Activated T-helper 9 cell treated with anti-CD3 and anti-CD28 coated beads, Interleukin-2, amount 50 U/mL, for 16 hours (primary cell): Measurements from ENCODE around the gene CCT2.
"Not testable (repeated sequence)": the region's sequence is repeated elsewhere in the genome, so short reads cannot be mapped to it uniquely, and the experiment has no call there.

ENCODE experiments used
- DNase-seq: peaks from one replicate; pipeline ENCODE4 v3.0.0-alpha.2; 2020; ENCODE audit warnings: low read depth

Gene CCT2

DNA sequence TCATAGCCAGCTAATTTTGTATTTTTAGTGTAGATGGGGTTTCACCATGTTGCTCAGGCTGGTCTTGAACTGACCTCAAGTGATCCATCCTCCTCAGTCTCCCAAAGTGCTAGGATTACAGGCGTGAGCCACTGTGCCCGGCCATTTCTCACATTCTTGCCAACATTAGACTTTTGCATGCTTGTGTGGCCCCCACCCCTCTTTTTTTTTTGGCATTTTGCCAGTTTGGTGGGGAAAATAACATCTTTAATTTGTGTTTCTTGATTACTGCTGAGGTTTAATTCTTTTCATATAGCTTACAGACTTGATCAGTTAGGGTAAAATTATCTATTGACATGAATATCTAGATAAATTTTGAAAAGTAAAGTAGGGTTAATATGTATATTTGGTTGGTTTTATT lies 3.8 kb downstream of the CCT2 start:
- DNase-seq = no peak

GRCh38 chr12:69595689-69596088 lies 10.4 kb downstream of the CCT2 start:
- DNase-seq = no peak

DNA sequence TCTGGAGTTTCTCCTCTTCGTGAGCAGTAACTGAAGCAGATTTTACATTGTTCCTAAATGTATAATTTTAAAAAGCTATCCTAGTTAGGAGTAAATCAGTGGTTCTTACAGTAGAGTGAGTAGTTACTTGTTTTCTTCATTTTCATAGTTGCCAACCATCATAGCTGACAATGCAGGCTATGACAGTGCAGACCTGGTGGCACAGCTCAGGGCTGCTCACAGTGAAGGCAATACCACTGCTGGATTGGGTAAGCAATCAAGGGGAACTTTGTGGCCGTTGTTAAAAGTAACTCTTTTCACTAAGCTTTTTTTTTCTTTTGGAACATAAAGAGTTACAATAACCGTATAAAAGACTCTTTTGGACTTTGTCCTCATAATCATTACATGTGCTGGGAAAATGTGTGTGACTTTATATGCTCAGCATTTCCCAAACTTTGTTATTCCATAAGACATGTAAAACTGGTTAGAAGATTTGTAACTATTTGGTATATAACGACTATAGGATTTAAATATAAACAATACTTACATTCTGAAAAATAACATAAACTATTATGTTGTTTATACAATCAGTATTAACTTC lies 13.0 kb downstream of the CCT2 start:
- DNase-seq = no peak

GRCh38 chr12:69600804-69601203 lies 15.5 kb downstream of the CCT2 start:
- DNase-seq = no peak

DNA sequence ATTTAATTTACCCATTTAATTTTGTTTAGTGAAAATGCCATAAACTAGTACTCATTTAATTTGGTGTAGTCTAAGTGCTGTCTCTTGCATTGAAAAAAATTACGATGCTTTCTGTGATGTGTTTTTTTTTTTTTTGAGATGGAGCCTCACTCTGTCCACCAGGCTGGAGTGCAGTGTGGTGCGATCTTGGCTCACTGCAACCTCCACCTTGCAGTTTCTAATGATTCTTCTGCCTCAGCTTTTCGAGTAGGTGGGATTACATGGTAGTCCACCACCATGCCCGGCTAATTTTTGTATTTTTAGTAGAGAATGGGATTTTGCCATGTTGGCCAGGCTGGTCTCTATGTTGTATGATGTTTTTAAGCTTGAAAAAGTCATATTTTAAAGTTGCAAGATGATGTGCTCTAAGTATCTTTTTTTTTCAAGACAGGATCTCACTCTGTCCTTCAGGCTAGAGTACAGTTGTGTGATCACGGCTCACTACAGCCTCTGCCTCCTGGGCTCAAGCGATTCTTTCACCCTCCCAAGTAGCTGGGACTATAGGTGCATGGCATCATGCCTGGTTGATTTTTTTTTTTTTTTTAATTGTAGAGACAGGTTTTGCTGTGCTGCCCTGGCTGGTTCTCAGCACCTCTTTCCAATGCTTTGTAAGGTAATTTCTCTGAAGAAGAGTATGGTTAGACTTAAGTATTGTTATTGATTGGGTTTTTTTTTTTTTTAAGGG lies 16.9 kb downstream of the CCT2 start:
- DNase-seq = no peak

DNA sequence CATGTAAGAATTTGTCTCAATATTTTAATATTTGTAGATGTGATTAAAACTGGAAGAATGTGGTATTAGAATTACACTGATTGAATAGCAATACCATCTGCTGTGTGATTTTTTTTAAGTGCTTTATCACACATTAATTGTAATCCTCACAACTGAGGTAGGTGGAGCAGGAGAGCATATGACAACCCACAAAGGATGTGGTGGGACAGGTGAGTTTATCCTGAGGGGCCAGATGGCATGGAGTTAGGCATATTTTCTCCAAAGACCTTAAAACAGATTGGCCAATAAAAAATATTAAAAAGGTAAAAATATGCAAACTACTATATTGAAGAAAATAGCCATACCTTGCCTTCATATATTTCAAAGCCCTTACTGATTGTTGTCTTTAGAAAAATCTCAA lies 17.7 kb downstream of the CCT2 start:
- DNase-seq = no peak

GRCh38 chr12:69603556-69603955 lies 18.3 kb downstream of the CCT2 start:
- DNase-seq = not testable (repeated sequence)

GRCh38 chr12:69604275-69604674 lies 19.0 kb downstream of the CCT2 start:
- DNase-seq = not testable (repeated sequence)

- DNase-seq = no peak
Measured at GRCh38 chr12:69608114-69608513, 22.9 kb downstream of the CCT2 start.

GRCh38 chr12:69610126-69610525 lies 24.9 kb downstream of the CCT2 start:
- DNase-seq = no peak

DNA sequence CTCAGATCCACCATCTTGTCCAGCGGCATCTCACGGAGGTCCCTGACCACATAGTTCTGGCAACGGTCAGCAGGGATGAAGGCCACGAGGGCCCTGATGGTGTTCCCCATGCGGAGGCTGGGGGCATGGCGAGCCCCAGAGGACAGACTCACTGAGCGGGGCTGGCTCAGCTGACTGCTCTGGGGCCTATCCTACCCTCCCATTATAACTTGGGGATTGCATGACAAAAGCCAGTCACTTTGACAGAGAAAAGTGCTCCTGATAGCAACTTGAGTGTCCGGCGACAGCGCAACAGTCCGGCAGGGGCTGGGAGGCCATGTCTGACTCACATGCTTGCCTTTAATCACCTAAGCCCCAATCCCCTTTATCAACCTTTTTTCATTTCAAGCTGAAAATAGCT lies 25.5 kb downstream of the CCT2 start, which contains the start of gene LRRC10:
Gene LRRC10 (minus strand): TSS at position 179 of the 400 bp plus-strand sequence. CDS start 69 bp downstream, at position 110.
- DNase-seq = no peak

GRCh38 chr12:69613351-69613750 lies 28.1 kb downstream of the CCT2 start:
- no peak for DNase-seq

GRCh38 chr12:69616025-69616424 lies 30.8 kb downstream of the CCT2 start:
- DNase-seq = no peak

GRCh38 chr12:69619050-69619449 lies 33.8 kb downstream of the CCT2 start:
- DNase-seq = no peak

DNA sequence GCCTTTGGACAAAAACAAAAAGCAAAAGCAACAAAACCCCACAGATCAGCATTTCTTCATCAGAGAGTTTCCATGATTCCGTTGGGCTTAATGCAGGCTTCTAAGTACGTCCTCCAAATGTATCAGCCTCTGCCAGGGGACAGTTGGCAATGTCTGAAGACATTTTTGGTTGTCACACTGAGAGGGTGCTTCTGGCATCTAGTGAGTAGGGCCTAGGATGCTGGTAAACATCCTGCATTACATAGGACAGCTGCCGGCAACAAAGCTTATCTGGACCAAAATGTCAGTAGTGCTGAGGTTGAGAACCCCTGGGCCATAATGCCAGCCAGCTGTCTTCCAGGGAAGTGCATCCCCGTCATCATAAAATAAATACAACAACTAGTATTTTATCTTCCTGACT lies 34.8 kb downstream of the CCT2 start:
- no peak for DNase-seq

DNA sequence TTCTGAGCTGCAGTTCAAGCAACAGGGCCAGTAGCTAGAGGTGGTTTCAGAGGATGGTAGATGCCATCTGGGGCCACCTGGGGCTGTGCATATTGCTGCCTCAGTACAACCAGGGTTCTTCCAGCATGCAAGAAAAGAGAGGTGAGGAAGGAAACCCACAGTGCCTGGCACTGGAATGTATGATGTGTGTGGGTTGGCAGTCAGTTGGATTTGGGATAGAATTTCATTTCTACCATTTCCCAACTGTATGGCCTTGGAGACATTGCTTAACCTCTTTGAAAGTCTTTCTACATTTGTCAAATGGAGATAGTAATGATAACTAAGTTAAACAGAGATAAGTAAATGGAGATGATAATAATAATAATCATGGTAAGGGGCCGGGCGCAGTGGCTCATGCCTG lies 35.7 kb downstream of the CCT2 start:
- DNase-seq = no peak

GRCh38 chr12:69621551-69621950 lies 36.3 kb downstream of the CCT2 start:
- DNase-seq = no peak

DNA sequence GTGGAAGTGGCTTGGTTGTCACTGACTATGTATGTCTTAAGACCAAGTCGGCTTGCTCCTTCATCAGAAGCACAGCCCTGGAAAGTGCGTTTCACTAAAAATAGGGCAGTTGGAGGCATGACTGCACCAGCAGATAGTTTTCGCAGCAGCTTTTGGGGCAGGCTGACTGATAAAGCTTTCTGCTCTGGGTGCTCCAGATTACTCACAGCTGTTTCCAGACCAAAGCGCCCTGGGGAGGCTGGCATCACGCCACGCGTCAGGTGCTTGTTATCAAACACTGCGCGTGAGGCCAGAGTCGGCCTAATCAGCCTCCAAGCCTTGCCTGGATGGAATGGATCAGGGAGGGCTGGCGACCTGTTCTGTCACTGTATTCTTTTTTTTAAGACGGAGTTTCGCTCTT lies 38.7 kb downstream of the CCT2 start:
- no peak for DNase-seq

DNA sequence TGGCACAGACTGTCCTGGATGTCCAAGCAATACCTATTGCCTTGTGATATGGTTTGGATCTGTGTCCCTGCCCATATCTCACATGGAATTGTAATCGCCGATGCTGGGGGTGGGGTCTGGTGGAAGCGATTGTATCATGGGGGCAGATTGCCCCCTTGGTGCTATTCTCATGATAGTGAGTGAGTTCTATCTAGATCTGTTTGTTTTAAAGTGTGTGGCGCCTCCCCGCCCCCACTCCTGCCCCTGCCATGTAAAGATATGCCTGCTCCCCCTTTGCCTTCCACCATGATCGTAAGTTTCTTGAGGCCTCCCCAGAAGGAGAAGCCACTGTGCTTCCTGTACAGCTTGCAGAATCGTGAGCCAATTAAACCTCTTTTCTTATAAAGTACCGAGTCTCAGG lies 42.2 kb downstream of the CCT2 start:
- DNase-seq = no peak

- DNase-seq = no peak
Measured at GRCh38 chr12:69630191-69630590, 44.9 kb downstream of the CCT2 start.

GRCh38 chr12:69633061-69633460 lies 47.8 kb downstream of the CCT2 start:
- no peak for DNase-seq

DNA sequence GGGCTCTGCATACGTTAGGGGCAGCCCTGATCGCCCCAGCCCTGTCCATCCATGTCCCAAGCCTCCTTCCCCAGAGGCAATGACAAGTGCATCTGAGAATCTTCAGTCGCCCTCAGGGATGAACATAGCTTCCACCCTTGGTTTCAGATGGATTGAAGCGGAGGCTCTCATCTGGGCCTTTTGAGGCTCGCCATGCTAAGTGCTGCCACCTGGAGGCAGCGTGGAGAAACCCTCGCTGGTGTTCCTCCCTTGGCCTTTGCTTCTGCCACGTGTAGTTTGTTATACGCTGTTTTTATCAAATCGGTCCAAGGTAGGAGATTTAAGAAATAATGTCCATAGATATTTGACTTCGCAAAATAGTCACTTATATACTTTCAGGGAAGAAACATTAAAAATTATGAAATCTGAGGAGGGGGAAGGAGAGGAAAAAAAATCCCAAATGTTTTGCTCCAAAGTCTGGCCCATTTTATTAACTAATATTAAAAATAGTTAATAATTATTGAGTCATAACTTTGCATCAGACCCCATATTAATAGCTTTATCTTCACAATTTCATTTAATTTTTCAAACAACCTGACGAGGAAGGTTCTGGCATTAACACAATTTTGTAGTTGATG lies 54.2 kb downstream of the CCT2 start:
- DNase-seq = peak; percentile 38

DNA sequence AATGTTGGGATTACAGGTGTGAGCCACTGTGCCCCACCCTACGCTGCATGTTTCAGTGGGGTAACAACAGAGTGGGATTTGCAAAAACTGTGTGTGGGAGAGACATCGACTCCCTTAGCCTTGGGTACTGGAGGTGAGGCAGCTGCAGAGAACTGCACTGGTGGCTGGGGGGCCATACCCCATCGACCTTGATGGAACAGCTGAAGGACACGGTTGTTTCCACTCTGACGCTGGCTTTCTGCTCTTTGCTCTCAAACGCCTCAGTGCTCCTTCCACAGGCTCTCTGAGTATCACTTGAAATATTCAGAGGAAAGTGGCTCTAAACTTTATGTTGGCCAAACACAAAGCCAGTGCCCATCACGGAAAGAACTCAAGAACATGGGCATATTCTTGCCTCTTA lies 56.3 kb downstream of the CCT2 start:
- DNase-seq = no peak

- DNase-seq = no peak
Measured at GRCh38 chr12:69642531-69642930, 57.3 kb downstream of the CCT2 start.
